Body of pancreas (tissue), 4 donors: Measurements from ENCODE around the gene UBL4A.

Experiments
- POLR2A ChIP-seq, 3 donors: fragments of 450-650 bp; IDR thresholded peaks; one replicate each; pipeline ENCODE4 v1.6.1; 2016; ENCODE audit warnings: antibody characterized with exemption in 3 of 3, mild to moderate bottlenecking in 2 of 3
- TF ChIP-seq, protein P1 (sequence below), 7 experiments: fragments of 450-650 bp in 4 of 7; fragments of 200-600 bp in 3 of 7; sonication (generic) in 3 of 7; IDR thresholded peaks; one replicate each; pipeline ENCODE4 v1.5.1; 2016 to 2019; ENCODE audit warnings: antibody characterized with exemption in 7 of 7

DNA sequence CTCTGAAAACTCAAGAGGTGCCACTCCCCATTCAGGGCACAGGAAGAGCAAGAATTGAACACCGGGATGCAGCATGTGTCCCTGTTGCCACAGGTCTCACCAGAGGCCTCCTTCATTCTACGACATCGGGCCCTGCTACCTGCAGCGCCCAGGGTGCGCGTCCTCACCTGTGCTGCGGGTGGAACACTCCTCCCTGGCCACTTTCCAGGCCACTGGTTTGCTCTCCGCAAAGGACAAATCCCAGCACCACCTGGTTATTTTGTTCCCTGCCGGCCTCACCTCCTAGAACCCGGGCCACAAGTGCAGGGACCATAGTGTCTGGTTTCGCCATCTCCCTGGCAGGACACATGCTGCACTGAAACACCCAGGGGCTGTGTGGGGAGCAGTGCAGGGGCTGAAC, 43.9 kb upstream of the UBL4A start:
- TF ChIP-seq, protein P1, sequence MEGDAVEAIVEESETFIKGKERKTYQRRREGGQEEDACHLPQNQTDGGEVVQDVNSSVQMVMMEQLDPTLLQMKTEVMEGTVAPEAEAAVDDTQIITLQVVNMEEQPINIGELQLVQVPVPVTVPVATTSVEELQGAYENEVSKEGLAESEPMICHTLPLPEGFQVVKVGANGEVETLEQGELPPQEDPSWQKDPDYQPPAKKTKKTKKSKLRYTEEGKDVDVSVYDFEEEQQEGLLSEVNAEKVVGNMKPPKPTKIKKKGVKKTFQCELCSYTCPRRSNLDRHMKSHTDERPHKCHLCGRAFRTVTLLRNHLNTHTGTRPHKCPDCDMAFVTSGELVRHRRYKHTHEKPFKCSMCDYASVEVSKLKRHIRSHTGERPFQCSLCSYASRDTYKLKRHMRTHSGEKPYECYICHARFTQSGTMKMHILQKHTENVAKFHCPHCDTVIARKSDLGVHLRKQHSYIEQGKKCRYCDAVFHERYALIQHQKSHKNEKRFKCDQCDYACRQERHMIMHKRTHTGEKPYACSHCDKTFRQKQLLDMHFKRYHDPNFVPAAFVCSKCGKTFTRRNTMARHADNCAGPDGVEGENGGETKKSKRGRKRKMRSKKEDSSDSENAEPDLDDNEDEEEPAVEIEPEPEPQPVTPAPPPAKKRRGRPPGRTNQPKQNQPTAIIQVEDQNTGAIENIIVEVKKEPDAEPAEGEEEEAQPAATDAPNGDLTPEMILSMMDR (IDR thresholded peaks at IDR 0.05): no peak
- TF ChIP-seq POLR2A (IDR thresholded peaks at IDR 0.05): no peak
